Loucy (cell line): ENCODE measurements around the gene HDAC10.

Experiments used
- H2AFZ ChIP-seq: fragments of 200-600 bp; sonication (generic); 2 replicates; pipeline ENCODE4 v1.6.0; 2016; ENCODE audit warnings: antibody characterized with exemption, mild to moderate bottlenecking, low read length, moderate library complexity
- H3F3A ChIP-seq: fragments of 200-600 bp; 2 replicates; pipeline ENCODE4 v1.6.0; 2016; ENCODE audit warnings: antibody characterized with exemption, low read depth, mild to moderate bottlenecking
- H3K27me3 ChIP-seq: fragments of 200-600 bp; sonication (generic); 2 replicates; pipeline ENCODE4 v1.6.1; 2014; ENCODE audit warnings: low read length, mild to moderate bottlenecking; ENCODE audit not compliant: insufficient read depth, poor library complexity, severe bottlenecking
- H3K36me3 ChIP-seq: fragments of 200-600 bp; sonication (generic); 2 replicates; pipeline ENCODE4 v1.6.1; 2016; ENCODE audit warnings: low read length; ENCODE audit not compliant: insufficient read depth
- H3K4me1 ChIP-seq: fragments of 200-600 bp; sonication (generic); 2 replicates; pipeline ENCODE4 v1.5.1; 2014; ENCODE audit warnings: low read length, mild to moderate bottlenecking; ENCODE audit not compliant: insufficient read depth, poor library complexity, severe bottlenecking
- H3K4me2 ChIP-seq: fragments of 200-600 bp; sonication (generic); 2 replicates; pipeline ENCODE4 v1.6.0; 2014; ENCODE audit warnings: antibody characterized with exemption, low read length, low read depth, mild to moderate bottlenecking; ENCODE audit not compliant: poor library complexity, severe bottlenecking
- H3K4me3 ChIP-seq: fragments of 200-600 bp; sonication (generic); 2 replicates; pipeline ENCODE4 v1.5.1; 2014; ENCODE audit warnings: low read length, mild to moderate bottlenecking, mixed read lengths; ENCODE audit not compliant: poor library complexity, severe bottlenecking
- H3K79me2 ChIP-seq: fragments of 200-600 bp; sonication (generic); 2 replicates; pipeline ENCODE4 v1.6.1; 2014; ENCODE audit warnings: low read length; ENCODE audit not compliant: insufficient read depth
- H3K9ac ChIP-seq: fragments of 200-600 bp; sonication (generic); 2 replicates; pipeline ENCODE4 v1.6.0; 2014; ENCODE audit warnings: mild to moderate bottlenecking, low read depth, low read length, moderate library complexity; ENCODE audit not compliant: poor library complexity, severe bottlenecking
- H3K9me2 ChIP-seq: fragments of 200-600 bp; sonication (generic); replicated peaks from 2 replicates; pipeline ENCODE4 v1.6.1; 2016; ENCODE audit warnings: low read depth, low read length, mixed read lengths
- H3K9me3 ChIP-seq: fragments of 200-600 bp; sonication (generic); 2 replicates; pipeline ENCODE4 v1.6.1; 2014; ENCODE audit warnings: mild to moderate bottlenecking, antibody characterized with exemption, low read length, low read depth; ENCODE audit not compliant: insufficient read depth
- H4K20me1 ChIP-seq: fragments of 200-600 bp; sonication (generic); 2 replicates; pipeline ENCODE4 v1.6.0; 2014; ENCODE audit warnings: antibody characterized with exemption, low read length, mild to moderate bottlenecking; ENCODE audit not compliant: insufficient read depth, poor library complexity, severe bottlenecking
- EZH2phosphoT487 ChIP-seq: fragments of 200-600 bp; IDR thresholded peaks from 2 replicates; pipeline ENCODE4 v1.6.1; 2018; ENCODE audit warnings: antibody characterized with exemption, mild to moderate bottlenecking, moderate library complexity, borderline replicate concordance
- TF ChIP-seq, protein P1 (sequence below): fragments of 200-600 bp; sonication (generic); conservative IDR thresholded peaks from 2 replicates; pipeline ENCODE4 v1.5.1; 2014; ENCODE audit warnings: mild to moderate bottlenecking, antibody characterized with exemption, low read length

Gene HDAC10

DNA sequence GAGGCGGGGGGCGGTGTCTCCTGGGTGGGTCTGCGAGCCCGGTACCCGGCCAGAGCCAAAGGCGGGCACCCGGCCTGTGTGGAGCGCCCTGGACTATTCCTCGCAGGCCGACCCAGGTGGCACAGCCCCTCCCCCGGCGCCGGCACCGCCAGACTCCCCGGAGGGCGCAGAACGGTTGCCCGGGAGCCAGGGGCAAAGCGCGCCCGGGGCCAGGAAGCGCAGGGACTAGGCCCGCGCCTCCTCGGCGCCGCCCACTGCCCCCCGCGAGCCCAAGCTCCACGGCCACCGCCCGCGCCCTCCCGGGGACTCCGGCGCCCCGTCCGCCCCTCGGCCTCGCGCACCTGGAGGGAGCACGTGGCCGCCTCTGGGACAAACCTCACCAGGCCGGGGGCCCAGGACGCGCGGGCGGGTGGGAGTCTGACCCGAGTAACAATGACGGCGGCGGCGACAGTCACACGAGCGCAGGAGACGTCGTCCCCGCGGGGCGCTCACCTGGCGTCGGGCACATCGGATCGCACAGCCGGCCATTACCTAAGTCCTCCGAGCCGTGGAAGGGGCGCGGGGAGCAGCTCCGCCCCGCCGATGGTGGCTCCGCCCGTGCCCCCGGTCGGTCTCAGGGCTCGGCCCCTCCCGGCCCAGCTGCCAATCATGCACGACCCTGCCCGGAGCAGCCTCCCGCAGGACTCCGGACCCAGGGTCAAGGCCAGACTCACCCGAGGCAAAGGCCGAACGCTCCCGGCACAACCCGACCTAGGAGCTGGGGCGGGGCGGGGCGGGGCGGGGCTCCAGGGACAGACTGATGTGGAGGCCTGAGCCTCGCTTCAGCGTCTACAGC lies 48.9 kb upstream of the HDAC10 start:
- H3K79me2 ChIP-seq, result peaks cover 33% of the 10 kb centered on the region; the same call in 1 of the 2 replicates
- no peaks in the 10 kb centered on the region for H3F3A ChIP-seq

DNA sequence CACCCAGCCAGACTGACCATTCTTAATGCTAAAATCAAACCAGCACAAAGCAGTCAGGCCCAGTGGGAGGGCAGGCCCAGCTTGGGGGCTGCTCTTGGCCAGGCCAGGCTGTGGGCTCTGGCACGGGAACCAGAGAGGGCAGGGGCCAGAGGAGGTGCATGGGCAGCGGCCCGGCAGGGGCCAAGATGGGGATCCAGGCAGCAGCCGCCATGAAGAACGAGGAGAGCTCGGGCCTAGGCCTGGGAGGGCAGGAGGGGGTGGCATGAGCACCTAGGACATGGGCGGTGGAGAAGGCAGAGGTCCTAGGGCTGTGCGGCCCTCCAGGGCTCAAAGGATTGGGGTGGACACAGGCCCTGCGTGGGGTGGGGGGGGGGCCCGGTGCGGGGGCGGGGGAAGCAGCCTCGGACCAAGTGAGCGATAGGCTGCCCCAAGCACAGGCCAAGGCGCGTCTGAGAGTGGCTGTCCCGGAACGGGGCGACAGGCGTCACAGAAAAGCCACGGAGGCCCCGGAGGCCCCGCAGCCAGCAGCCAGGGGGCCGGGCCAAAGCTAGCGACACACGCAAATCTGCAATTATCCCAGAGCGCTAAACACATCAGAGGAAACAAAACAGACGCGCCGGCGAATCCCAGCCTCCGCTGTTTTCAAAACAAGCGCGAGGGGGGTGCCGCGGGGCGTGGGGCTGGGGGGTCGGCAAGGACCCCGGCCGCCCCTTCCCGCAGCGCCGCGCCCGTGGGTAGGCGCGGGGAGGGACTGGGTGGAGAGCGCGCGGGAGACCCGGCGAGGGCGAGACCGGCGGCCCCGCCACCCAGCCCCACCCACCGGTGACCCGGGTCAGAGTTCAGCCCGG lies 48.1 kb upstream of the HDAC10 start:
- no peak overlapping the region for H3K4me3 ChIP-seq
- TF ChIP-seq, protein P1, sequence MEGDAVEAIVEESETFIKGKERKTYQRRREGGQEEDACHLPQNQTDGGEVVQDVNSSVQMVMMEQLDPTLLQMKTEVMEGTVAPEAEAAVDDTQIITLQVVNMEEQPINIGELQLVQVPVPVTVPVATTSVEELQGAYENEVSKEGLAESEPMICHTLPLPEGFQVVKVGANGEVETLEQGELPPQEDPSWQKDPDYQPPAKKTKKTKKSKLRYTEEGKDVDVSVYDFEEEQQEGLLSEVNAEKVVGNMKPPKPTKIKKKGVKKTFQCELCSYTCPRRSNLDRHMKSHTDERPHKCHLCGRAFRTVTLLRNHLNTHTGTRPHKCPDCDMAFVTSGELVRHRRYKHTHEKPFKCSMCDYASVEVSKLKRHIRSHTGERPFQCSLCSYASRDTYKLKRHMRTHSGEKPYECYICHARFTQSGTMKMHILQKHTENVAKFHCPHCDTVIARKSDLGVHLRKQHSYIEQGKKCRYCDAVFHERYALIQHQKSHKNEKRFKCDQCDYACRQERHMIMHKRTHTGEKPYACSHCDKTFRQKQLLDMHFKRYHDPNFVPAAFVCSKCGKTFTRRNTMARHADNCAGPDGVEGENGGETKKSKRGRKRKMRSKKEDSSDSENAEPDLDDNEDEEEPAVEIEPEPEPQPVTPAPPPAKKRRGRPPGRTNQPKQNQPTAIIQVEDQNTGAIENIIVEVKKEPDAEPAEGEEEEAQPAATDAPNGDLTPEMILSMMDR, result no peak
- no peak for TF ChIP-seq EZH2phosphoT487
- H3K9ac ChIP-seq, result no peak overlapping the region
- H3K9me3 ChIP-seq, result no peaks in the 10 kb centered on the region
- peaks cover 3% of the 10 kb centered on the region for H4K20me1 ChIP-seq
- no peaks in the 10 kb centered on the region for H3K36me3 ChIP-seq
- no peaks in the 10 kb centered on the region for H3F3A ChIP-seq
- H3K4me1 ChIP-seq, result peaks cover 29% of the 10 kb centered on the region
- H2AFZ ChIP-seq, result no peak overlapping the region
- H3K9me2 ChIP-seq, result no peaks in the 10 kb centered on the region
- no peak overlapping the region for H3K4me2 ChIP-seq
- no peaks in the 10 kb centered on the region for H3K27me3 ChIP-seq
- peaks cover 27% of the 10 kb centered on the region; the same call in 1 of the 2 replicates for H3K79me2 ChIP-seq

More for the DNA sequence above, 48.9 kb upstream of the HDAC10 start:
- Histone ChIP-seq H3K36me3 (no peaks in the 10 kb centered on the region), H3K4me2 (no peak overlapping the region), H3K4me1 (peaks cover 37% of the 10 kb centered on the region), H3K9me2 (no peaks in the 10 kb centered on the region), H4K20me1 (peaks cover 3% of the 10 kb centered on the region), H2AFZ (no peak overlapping the region), H3K9me3 (no peaks in the 10 kb centered on the region), H3K27me3 (no peaks in the 10 kb centered on the region), H3K9ac (no peak overlapping the region), H3K4me3 (no peak overlapping the region)
- no peak for TF ChIP-seq EZH2phosphoT487
- TF ChIP-seq, protein P1, result no peak

- Histone ChIP-seq H3K4me1 (peaks cover 23% of the 10 kb centered on the region), H2AFZ (no peak overlapping the region), H3K9ac (no peak overlapping the region), H3K36me3 (no peaks in the 10 kb centered on the region), H3F3A (no peaks in the 10 kb centered on the region), H3K9me2 (no peaks in the 10 kb centered on the region), H3K79me2 (peaks cover 19% of the 10 kb centered on the region; the same call in 1 of the 2 replicates), H3K4me2 (no peak overlapping the region), H3K27me3 (no peaks in the 10 kb centered on the region), H4K20me1 (no peaks in the 10 kb centered on the region), H3K9me3 (no peaks in the 10 kb centered on the region), H3K4me3 (no peak overlapping the region)
- TF ChIP-seq, protein P1, result no peak
- TF ChIP-seq EZH2phosphoT487, result no peak
Measured at GRCh38 chr22:50298266-50298637, 47.2 kb upstream of the HDAC10 start.
